Stimulated activated CD4-positive, alpha-beta T cell treated with anti-CD3 and anti-CD28 coated beads, TNF-alpha, amount 100 ng/mL, for 24 hours (primary cell): ENCODE measurements around the gene BZW2.

Experiments used
- DNase-seq, 3 experiments: peaks; one replicate each; pipeline ENCODE4 v3.0.0-alpha.2; 2020; ENCODE audit warnings: low read depth in 3 of 3

The BZW2 gene

DNA sequence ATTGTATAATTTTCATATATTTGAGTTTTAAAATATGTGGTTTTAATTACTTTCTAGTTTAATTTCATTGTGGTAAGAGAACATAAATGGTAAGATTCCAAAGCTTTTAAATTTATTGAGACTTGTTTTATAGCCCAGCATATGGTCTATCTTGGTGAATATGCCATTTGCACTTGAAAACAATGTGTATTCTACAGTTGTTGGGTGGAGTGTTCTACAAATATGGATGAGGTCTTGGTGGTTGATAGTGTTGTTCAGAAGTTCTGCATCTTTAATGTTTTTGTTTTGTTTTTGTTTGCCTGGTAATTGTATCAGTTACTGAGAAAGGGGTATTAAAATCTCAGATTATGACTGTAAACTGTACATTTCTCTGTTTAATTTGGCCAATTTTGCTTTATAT lies 69.9 kb downstream of the BZW2 start:
- DNase-seq: no peak

- no peak for DNase-seq
These were observed 72.2 kb downstream of the BZW2 start for GRCh38 chr7:16718111-16718656.

- DNase-seq: no peak
These were observed 73.7 kb downstream of the BZW2 start for GRCh38 chr7:16719699-16720098.

- peak in 1 of 3 experiments; percentile 5 for DNase-seq
These were observed 75.6 kb downstream of the BZW2 start for GRCh38 chr7:16721541-16721940.

DNA sequence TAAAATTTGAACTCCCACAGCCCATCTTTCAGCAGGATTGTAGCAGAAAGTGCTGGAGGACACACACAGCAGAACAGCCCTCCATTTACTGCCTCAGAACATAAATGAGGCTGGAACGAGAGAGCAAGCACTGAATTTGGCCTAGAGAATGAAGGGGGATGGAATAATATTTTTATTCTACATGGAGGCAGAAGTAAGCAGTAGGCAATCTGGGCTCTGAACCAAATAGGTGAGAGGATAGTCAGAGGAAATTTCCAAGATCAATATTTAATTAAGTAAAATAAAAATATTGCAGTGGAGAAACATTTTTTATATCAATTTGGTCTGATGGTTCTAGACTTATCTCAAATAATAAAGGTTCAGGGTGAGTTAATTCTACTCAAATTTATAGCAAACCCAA lies 78.4 kb downstream of the BZW2 start:
- no peak for DNase-seq

DNA sequence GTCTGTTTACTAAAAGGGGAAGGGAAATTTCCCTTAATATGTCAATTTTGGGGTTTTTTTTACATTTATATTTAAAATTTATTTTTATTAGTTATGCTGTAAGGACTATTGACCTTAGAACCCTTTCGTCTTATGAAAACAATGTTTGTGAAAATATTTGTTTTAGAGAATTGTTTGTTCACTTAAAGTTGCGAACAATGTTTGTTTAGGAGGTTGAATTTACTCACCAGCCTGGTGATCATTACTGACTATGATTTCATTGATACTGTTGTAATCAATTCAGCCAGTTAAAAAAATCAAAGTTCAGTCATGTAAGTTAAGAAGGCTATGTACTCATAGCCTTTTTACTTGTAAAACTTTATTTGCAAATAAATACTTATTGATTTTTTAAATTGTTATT lies 80.2 kb downstream of the BZW2 start:
- DNase-seq: no peak

DNA sequence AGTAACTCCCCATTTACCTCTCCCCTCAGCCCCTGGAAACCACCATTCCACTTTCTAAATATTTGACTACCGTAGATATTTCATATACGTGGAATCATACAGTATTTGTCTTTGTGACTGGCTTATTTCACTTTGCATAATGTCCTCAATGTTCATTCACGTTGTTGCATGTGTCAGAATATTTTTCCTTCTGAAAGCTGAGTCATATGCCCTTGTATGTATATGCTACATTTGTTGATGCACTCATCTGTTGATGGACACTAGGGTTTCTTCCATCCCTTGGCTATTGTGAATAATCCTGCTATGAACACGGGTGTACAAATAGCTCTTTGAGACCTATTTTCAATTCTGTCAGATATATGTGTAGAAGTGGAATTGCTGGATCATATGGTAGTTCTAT lies 81.8 kb downstream of the BZW2 start:
- no peak for DNase-seq

- DNase-seq: no peak
These were observed 82.8 kb downstream of the BZW2 start for GRCh38 chr7:16728811-16729210.

GRCh38 chr7:16729541-16729940 lies 83.6 kb downstream of the BZW2 start:
- no peak for DNase-seq

- no peak for DNase-seq
These were observed 85.0 kb downstream of the BZW2 start for GRCh38 chr7:16730937-16731336.

DNA sequence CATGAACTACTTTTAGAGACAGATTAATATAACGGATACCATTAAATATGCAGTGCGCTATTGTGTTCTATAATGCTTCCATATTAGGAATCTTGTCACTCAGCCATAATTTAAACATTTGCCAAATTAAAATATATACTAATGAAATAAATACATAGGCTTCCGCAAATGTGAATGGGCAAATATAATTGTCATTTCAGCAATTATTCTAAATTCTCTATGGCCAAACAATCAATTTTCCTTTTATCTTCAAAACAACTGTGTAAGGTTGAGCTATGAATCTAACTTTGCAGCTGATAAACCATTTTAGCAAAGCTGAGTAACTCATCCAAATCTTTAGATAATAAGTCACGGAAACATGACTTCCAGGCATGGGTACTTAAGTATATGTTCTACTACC lies 86.8 kb downstream of the BZW2 start:
- no peak for DNase-seq

- no peak for DNase-seq
These were observed 88.3 kb downstream of the BZW2 start for GRCh38 chr7:16734148-16734726.

DNA sequence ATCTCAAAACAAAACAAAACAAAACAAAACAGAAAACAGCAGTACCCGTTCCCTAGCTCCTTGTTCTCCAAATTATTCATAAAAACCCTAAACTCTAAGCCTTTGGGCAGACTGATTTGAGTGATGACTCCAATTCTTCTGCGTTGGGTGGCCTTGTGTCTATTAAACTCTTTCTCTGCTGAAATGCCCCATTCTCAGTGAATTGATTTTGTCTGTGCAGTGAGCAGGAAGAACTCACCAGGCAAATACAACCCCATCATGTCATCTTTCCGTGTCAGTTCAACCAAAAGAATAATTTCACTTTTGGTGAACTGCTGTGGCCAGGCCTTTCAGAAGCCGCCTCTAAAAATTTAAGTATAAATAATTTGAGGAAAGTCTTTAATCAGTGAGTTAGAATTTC lies 89.0 kb downstream of the BZW2 start:
- DNase-seq: no peak

- DNase-seq: no peak
These were observed 92.2 kb downstream of the BZW2 start for GRCh38 chr7:16738011-16738688.

DNA sequence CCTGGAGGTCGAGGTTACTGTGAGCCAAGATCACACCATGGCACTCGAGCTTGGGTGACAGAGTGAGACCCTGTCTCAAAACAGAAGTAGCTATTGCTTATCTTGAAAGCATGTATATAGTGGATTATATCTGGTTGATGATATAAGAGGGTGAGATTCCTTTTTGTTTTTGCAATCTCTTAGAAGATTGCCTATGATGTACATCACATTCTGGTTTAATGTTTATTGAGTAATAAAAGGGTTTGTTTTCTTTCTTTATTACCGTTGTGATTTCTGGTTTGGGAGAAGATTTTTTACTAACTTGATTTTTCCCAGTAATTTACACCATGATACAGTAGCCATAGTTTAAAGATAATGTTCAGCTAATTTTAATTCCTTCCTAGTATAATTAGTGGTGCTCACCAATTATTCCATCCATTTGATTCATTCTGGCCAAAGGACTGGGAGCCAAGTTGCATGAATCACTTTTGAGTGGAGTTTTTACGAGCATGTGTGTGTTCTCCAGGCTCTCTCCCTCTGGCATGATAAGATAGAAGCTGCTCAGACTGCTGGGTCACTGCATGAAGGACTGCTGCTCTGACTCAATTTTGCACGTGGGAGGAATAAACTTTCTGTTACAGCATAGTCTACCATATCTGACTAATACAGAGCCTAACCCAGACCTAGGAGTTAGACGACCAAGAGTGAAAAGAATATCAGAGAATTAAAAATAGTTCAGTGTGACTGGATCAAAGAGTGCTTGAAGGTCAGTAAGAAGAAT lies 94.1 kb downstream of the BZW2 start:
- no peak for DNase-seq

GRCh38 chr7:16740623-16740953 lies 94.6 kb downstream of the BZW2 start:
- no peak for DNase-seq

DNA sequence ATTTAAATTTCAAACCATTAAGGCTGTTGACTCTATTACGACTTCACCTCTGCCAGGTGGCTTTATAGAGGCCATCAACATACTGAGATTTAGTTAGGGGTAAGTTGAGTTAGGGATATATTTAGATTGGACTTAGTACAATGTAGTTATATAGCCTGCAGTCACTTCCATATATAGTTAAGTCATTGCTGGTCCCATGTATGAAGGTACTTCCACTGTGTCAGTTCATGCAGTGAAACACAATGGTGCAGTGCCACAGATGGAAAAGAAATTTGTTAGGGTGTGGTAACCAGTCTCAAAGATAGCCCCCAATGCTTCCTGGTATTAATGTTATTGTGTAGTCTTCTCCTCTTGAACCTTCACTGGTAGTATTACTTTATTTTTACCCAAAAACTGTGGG lies 95.0 kb downstream of the BZW2 start:
- DNase-seq: no peak

DNA sequence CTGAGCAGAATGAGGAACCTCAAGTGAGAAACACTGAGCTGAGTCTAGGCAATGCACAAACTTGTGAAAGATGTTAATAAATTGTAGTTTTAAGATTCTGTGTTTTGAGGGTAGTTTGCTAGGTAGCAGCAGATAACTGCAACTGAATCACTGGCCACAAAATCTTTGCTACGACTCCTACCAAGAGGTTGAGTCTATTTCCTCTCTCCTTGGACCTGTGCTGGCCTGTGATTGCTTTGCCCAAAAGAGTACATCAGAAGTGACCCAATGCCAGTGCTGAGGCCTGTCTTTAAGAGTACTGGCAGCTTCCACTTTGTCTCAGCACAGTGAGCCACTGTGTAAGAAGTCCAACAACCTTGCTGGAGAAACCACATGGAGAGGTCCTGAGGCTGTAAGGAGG lies 95.7 kb downstream of the BZW2 start:
- DNase-seq: no peak

DNA sequence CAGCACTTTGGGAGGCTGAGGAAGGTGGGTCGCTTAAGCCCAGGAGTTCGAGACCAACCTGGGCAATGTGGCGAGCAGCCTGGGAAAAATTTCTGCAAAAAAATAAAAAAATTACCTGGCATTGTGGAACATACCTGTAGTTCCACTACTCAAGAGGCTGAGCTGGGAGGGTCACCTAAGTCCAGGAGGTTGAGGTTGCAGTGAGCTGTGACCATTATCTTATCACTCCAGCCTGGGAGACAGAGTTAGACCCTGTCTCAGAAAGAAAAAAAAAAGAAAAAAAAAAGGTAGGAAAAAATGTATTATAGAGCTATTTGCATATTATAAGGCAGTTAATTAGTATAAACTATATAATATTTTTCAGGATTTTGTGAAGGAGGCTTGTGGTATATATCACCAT lies 96.6 kb downstream of the BZW2 start:
- DNase-seq: no peak

DNA sequence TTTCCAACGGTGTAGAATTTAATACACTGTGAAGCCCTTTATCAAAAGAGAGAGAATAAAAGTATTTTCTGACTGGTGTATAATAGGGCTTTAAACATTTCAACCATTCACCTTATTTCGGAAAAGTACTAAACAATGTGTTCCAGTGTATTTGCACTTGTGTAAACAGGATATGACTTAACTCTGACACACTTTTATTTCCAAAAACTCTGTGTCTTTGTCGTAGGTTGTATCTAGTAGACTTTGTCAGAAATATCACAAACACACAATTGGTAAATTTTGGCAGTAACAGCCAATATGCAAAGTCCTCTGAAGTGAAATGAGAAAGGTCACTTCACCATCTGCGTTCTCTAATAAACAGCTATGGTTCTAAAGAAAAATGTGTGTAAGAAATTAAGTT lies 97.3 kb downstream of the BZW2 start:
- DNase-seq: no peak

DNA sequence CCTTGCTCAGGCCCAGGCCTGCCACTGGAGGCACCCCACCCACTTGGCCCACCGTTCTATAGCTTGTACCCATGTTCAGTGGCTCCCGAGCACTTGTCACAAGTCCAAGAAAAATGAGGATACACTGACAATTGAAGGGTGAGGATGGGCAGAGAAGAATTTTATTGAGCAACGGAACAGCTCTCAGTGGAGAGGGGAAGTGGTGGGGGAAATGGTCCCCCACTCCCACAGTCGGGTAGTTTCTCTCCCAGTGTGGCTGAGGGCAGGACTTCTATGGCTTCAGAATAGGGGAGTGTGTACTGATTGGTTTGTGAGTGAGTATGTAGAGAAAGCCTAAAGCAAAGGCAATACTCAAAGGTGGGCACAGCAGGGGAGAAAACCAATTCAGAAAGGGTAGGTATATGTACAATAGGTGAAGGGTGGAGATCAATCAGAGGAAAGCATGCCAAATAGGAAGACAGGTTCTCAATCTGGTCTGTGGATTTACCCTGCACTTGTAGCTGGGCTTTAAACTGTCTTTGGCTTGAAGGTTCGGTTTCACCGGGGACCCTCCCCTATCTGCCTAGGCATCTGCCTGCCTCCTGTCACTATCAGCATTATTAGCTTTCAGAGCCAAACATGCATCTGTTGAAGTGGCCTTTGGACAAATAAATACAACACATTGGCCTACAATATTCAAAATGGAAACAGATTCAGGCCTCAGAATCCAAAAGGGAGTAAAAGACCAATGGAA lies 98.7 kb downstream of the BZW2 start:
- DNase-seq: no peak

GRCh38 chr7:16745645-16746044 lies 99.7 kb downstream of the BZW2 start:
- no peak for DNase-seq
